ENCODE data around the gene AUTS2.
A peak's percentile ranks its signal among the peaks of the same experiment; 100 is the strongest.

AUTS2 gene

DNA sequence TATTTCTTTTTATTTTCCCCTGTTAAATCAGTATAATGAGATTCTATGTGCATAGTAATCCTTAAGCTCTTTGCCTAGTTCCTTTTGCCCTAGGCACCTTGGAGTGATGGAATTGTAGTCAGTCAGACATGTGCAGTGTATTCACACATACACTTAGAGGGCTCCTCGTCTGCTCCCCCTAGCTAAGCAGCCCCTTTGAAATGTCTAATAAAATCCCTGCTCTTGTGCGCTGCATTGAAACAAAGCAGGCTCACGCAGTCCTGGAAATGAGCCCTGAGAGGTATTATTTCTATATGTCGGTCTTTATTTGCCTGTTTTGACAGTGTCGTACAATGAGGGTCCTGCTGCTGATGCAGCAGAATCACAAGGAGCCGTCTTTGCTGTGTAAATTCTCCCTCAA is 258.7 kb downstream of the AUTS2 start:
- DNase-seq (ENCODE audit: low read depth) = no peak

DNA sequence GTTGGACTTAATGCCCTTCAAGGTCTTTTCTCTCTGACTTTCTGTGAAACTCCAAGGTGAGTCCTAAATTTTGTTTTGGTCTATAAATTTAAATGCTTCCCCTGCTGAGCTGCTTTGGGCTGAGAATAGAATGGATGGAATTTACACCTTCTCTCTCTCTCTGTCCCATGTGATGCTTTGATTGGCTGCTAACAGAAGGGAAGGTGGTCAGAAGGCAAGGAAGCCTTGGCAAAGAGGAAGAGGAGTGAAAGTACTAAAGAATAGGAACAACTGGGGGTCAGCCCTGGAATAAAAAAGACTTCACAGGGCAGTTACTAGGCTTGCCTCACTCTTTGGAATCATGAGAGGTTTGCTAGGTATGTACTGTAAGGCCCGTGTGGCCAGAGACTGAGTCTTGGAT is 260.2 kb downstream of the AUTS2 start:
- DNase-seq (ENCODE audit: low read depth) = no peak

DNA sequence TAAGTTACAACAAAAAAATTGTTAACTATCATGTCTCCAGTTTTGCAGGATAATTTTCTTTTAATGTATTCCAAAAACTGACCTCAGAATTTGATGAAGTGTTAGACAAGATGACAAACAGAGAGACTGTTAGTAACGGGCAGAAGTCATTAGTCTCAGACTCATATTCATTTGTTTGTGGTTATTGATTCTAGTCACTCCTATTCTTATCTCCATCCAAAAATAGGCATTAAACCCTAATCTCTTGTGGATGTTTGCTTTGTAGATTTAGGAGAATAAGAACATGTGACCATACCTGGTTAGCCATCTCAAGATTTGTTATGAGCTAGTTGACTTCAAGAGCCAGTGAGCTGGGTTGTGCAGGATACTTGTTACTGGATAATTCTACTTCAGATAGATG is 261.1 kb downstream of the AUTS2 start:
- no peak for DNase-seq (ENCODE audit: low read depth)

DNA sequence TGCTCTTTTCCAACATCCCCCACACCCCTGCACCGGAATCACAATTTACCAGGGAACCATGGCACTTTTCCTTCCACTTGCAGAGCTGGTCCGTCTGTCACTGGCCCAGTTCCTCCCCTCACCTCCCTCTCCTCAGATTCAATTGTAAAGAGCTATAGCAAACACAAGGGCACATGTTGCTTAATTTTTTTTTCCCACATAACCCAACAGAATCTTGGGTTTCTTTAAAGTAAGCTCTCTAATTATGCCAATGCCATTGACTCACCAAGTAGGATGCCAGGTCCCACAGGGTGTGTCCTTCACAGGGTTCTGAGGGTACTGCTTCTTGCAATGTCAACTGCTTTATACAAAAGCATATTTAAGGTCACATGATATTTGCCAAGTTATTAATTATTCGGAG is 262.2 kb downstream of the AUTS2 start:
- no peak for DNase-seq (ENCODE audit: low read depth)

DNA sequence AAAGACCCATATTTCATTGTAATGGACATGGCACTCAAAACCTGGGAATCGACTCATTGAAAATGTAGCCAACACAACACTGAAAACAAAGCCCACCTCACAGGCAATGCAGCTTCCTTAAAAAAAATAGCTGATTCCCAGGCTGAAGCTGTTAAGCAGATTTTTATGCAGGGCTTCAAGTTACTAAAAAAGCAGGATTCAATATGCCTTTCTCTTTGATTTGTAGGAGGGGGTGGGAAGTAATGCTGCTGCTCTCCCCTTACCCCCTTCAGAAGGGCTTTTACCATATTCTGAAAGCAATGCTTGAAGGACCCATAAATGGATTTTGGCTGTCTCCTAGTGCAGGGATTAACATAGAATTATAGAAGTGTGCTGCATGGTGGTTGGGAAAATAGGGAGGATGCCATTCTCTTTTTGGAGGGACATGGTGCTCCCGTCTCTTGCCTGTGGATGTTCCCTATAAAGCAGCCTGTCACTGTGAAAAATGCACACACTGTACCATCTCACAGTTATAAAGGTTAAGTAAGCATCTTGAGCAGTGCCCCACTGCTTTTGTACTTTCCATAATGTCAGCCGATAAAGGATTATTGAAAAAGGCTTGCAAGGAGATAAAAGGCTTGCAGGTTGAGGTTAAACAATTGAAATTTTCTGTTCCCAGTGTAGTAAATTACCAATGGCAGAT is 262.8 kb downstream of the AUTS2 start:
- no peak for DNase-seq (ENCODE audit: low read depth)

DNA sequence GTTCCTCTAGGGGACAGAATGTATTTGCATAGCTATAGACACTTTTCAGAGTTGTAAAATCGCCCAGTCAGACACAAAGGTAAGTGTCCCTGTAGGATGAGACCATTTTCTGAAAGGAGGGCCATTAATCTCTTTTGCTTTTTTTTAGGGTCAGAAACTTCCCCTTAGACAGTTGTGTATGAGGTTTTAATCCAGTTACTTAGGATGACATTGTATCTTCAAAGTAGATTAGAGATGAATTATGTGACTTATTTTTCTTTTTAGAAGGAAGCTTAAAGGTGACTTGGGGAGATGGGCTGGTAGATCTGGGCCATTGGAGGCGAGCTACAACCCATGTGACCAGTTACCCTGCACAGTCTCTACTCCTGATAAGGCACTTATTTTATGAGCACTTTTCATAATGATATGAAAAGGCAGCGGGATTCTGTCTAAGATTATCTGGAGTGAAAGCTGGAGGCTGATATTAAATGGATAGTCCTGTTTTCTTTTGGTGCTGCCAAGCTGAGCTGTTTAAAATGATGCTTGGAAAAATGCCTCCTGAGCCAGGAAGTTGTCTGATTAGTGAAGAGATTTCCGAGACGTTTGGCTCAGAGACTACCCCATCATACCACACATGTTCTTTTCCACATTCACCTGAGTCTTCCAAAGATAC is 264.3 kb downstream of the AUTS2 start:
- no peak for DNase-seq (ENCODE audit: low read depth)

DNA sequence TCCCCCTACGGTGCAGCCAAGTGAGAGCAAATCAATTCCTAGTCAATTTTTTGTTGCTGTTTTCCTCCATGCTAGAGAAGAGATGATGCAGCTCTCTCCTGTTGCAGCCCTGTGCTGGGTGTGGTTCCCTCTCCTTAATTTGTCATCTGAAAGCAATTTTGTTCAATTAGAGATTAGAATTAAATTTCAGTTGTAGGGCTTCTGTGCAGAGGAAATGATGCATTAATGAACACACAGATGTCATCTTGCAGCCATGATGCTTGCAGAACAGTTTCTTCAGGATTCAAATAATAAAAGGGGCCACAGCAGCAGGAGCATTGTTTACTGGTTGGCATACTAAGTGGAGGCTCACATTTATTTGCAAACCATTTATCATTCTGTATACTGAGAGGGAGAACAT is 266.0 kb downstream of the AUTS2 start:
- peak; percentile 5 for DNase-seq (ENCODE audit: low read depth)

DNA sequence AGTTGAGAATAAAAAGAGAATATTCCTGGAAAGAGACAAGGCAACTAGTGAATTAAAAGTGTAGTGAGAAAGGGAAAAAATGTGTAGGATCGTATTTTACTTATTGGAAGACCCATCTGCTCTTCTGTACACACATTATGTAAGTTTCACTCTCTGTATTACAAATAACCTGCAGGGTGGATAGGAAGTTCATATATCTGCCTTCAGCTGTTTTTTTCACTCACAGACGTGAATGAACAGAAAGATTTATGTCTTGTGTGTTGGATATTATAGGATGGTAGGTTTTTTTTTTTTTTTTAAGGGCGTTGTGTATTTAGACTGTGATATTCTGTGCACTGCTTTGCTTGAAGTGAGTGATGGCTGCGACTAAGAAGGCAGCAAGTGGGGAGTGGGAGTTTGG is 266.5 kb downstream of the AUTS2 start:
- DNase-seq (ENCODE audit: low read depth) = no peak

DNA sequence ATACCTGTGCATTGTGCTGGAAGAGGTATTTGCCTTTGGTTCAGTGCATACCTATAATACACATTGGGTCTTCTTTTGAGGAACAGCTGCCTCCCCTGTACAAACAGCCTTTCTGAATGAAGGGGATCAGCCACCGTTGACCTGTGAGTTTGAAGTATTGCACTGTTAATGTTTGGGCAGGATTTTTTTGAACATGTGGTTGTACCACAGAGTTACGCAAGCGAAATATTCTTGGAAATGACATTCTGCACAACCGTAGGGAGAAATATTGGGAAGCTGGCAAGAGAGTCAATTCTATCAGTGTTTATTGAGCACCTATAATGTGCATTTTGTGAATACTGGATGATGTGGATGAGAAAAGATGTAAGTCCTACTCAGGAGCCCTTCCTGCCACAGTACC is 270.6 kb downstream of the AUTS2 start:
- no peak for DNase-seq (ENCODE audit: low read depth)

DNA sequence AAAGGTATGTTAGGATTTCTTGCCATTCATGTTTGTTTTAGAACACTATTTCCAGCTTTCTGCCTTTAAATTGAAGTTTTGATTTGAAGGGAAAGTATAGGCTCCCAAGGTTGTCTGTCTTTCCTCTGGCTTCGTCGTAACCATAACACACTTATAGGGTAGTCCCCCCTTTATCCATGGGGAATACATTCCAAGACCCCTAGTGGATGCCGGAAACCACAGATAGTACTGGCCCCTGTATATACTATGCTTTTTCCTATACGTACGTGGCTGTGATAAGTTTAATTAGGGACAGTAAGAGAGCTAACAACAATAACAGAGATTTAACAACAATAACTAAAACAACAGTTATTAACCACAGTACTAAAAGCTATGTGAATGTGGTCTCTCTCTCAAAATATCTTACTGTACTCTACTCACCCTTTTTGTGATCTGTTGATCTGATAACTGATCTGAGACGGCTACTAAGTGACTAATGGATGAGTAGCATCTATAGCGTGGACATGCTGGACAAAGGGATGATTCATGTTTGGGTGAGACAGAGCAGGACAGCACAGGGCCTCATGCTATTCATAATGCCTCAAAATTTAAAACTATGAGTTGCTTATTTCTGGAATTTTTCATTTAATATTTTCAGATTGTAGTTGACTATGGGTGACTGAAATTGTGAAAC is 273.1 kb downstream of the AUTS2 start:
- peak; percentile 40 for DNase-seq (ENCODE audit: low read depth)

DNA sequence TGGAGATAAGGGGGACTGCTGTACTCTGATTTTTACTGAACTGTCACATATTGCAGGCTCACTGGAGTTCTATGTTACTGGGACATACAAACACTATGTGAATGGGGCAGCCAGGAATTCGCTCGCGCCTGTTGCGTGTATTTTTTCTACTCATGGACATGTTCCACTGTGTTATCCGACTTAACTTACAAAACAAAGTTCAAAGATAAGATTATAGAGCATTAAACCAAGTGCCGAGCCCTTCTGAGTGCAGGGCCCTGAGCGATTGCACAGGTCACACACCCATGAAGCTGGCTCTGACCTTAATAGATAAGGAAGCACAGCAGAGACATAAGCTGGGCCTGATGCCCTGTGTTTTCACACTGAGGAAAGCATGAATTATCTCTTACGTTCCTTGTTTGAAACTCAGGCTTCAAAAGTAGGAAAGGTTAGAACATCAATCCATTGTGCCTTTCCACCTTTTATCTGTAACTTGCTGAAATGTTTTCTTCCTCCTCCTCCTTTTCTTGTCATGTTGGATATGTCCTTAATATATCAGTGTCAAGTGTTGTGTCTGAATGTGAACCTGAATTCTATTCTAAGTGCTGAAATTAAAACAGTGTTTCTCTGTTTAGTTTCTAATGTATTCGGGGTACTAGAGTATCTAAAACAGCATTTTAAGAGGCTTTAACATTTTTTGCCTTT is 273.8 kb downstream of the AUTS2 start:
- no peak for DNase-seq (ENCODE audit: low read depth)

DNA sequence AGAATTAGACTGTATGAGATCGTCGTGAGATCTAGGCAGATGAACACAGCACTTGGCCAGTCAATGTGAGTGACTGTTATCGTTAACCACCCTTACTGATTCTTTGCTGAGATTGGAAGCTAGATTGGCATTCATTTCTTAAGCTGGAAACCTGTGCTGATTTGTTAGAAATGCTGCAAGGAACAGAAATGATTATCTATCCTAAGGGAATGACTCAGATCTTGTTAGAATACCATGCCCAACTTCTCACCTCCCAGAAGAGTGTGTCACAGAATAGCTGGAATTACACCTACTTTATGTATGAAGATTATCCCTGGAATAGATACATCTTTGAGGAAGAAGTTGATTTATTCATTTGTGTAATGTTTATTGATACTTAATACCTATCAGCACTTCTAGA is 275.2 kb downstream of the AUTS2 start:
- no peak for DNase-seq (ENCODE audit: low read depth)

DNA sequence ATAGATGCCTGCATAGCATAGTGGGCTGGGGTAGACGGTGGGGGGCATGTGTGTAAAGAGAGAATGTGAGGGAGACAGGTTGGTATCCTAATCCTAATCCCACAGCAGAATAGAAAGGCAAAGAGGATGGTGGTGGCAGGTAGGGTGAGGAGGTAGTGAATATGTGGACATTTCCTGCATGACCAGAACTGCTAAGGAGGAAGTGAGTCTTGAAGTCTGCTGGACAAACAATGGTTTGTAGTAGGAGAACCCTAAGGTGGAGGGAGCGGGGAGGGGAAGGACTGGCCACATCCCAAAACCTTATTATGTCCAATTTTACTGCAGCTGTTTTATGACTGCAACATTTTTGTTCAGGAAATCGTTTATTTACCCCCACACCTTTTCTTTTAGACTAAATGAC is 279.7 kb downstream of the AUTS2 start:
- DNase-seq (ENCODE audit: low read depth) = no peak

DNA sequence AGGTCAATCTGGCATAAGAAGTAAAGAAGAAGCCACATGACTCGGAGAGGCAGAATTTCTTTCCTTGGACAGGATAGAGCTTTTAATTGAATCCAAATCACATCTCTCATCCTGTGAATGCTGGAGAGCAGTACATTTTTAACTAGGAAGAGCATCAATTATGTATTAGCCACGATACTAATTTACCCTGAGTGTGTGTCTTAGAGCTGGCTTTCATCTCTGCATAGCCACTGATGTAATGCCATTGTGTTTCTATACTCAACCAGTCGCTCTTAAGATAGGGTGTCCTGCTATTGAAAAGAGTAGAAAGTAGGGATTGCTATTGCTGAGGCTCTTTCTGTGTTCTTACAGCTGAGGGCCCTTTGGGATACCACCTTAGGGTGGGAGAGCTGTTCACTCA is 280.3 kb downstream of the AUTS2 start:
- no peak for DNase-seq (ENCODE audit: low read depth)

DNA sequence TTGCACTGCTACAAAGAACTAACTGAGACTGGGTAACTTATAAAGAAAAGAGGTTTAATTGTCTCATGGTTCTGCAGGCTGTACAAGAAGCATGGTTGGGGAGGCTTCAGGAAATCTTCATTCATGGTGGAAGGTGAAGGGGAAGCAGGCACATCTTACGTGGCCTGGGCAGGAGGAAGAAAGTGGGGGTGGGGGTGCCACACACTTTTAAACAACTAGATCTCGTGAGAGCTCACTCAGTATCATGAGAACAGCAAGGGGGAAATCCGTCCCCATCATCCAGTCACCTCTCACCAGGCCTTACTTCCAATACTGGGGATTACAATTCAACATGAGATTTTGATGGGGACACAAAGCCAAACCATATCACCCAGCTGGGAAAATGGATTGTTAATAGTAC is 281.7 kb downstream of the AUTS2 start:
- no peak for DNase-seq (ENCODE audit: low read depth)

DNA sequence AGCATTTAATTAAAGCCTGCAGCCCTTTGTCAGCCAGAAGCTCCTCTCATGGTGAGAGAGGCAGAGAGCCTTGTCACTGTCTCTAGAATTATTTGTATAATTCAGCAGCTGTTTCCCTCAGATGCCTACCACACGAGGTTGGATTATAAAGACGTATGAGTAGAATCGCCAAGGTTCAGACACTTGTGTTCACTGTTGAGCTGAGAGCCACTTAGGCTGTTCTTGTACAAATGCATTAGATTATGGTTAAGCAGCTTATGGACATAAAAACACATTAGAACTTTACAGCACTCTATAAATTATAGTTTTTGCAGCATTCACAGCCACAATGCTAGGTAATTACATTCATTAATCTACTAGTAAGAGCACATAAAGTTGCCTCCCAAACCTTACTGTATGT is 282.6 kb downstream of the AUTS2 start:
- DNase-seq (ENCODE audit: low read depth) = no peak

DNA sequence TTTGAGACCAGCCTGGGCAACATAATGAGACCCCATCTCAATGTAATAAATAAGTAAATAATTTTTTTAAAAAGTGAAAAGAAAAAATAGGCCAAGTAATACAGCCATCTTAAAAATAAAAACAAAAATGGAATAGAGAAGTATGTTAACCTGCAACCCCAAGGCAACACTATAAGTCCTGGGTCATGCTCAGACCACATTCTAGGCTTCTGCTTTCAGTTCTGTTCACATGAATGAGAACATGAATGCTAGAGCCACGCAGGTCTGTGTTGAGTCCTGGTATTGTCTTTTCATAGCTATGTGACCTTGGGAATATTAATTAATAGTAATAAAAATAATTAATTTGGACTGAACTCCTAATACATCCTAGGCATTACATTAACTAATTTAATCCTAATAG is 284.0 kb downstream of the AUTS2 start:
- DNase-seq (ENCODE audit: low read depth) = no peak

DNA sequence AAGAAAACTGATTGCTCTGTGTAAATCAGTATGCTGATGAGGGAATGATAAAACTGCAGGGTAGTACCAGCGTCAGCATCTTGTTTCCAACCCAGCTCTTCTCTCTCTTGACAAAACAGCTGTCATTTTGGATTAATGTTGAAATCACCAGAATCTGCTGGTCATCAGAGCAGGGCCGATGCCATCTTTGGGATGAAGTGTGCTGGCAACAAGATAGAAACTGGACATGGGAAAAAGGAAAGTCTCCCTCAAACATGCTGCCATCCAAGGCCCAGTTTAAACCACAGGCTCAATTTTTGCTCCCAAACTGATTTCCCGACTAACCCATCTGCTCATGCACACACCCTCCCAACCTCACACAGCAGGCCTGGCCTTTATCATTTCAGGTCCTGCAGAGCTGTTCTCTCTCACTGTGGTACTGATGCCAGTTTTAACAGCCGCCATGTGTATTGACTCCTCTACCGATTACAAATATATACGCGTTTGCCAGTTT is 285.2 kb downstream of the AUTS2 start:
- no peak for DNase-seq (ENCODE audit: low read depth)

DNA sequence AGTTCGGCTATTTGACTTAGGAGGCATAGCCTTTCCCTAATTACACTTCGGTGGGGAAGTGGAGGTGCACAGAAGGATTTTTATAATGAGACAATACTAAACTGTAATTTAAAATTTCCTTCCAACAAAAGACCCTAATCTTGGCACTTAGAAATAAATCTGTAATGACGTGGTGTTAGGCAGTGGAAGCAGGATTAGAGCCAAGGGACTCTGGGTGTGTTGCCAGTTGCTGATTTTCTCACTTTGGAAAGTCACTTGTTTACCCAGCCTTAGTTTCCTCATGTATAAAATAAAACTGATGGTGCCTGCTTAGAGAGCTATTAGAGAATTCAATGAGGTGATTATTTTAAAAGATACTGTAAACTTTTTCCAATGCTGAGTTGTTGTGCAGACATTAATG is 287.2 kb downstream of the AUTS2 start:
- DNase-seq (ENCODE audit: low read depth) = no peak

DNA sequence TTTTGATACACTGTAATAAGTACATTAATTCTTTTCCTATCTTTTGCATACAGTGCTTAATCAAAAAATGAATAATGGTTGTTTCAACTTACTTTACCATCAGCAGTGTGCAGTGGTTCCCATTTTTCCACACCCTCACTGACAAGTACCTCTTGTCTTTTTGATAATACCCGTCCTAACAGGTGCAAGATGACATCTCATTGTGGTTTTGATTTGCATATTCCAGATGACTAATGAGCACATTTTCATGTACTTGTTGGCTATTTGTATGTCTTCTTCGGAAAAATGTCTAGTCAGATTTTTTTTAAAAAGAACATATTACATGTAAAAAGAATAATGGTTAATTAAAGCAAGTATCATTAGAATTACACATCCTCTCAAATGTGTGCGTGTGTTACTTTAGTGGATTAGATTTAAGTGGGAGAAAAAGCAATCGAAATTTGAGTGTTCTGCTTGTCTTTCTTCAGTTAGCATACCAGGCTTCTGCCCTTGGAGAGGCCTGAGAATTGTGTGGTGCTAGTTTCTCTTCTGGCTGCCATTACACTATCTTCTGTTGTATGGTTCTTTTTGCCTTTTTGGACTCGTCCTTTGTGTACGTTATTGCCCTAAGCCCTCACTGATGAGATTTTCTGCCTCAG is 291.2 kb downstream of the AUTS2 start:
- no peak for DNase-seq (ENCODE audit: low read depth)

DNA sequence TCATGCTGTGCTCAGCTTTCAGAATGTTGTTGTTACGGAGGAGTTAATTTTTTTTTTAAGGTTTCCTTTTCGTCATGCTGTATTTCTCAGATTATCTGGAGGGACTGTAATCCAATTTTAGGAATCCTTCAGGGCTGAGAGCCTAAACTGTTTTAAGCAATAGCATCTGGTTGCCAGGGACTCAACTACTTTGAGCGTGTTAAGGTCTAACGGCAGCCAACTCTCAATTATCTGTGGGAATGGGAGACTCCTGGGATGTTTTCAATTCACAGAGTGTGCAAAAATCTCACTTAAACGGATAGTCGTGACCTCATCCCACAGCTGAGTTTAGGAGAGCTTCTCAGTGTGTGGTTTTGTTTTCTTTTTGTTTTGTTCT is 291.7 kb downstream of the AUTS2 start:
- no peak for DNase-seq (ENCODE audit: low read depth)

DNA sequence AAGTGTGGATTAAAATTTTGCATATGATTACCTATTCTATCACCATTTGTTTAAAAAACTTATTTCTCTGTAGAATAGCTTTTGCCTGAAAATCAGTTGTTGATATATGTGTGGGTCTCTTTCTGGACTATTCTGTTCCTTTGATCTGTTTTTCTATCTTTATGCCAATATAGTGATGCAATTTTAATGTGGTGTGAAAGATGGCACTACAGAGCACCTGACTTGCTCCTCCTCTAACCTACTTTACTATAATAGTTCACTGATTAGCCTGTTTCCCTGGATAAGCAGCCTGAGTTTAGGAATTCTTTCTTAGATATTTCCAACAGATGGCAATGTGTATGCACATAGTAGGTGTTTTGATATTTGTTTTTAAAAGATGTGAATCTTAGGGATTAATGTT is 294.5 kb downstream of the AUTS2 start:
- no peak for DNase-seq (ENCODE audit: low read depth)

All from GM04504 (cell line).